Activated T-cell treated with anti-CD3 and anti-CD28 coated beads, Interleukin-2, amount 50 U/mL, for 1 hour (primary cell): ENCODE data around the gene EHMT1.

ENCODE experiments used
- DNase-seq: peaks from one replicate; pipeline ENCODE4 v3.0.0-alpha.2; 2020

EHMT1 gene

DNA sequence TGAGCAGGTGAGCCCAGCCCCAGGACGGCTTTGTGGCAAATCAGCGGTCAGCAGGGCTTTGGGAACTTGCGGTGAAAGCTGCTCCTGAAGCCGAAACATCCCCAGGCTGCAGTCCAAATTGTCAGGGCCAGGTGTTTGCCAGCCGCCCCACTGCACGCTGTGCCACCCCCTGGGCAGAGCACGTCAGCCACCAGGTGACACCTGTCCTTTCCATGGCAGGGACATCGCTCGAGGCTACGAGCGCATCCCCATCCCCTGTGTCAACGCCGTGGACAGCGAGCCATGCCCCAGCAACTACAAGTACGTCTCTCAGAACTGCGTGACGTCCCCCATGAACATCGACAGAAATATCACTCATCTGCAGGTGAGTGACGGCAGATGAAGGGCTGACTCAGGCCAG, 194.4 kb downstream of the EHMT1 start:
- DNase-seq, result no peak

DNA sequence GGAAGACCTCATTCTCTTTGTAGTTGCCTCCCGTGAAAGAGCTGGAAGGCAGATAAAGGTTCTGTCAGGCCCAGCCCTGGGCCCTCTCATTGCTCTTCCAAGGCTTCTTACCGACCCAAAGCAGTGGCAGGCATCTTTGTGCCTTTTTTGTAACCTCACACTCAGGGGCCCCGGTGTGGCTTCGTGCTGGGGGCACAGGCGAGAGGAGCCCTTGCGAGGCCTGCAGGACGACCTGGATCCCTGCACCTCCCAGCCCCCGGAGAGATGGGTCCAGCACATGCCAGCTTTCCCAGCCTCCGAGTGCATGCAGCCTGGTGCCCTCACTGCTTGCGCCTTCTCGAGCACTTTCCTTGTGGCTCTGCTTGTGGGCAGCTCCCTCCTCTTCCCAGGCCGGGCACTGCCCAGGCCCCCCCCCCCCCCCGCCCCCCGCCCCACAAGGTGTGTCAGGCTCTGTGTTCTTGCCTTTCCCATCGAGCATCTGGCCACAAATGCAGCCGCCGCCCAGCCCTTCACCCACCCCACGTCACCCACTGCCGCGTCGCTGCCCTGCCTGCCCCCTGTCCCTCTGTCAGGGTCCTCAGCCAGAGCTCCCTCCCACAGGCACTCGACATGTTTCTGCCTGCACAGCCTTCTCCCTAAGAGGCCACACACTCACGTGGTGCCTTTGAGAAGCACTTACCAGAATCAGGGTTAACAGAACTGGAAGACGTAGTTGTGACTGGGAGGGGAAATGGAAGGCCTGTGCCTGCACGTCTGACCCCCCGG, 195.0 kb downstream of the EHMT1 start:
- no peak for DNase-seq

DNA sequence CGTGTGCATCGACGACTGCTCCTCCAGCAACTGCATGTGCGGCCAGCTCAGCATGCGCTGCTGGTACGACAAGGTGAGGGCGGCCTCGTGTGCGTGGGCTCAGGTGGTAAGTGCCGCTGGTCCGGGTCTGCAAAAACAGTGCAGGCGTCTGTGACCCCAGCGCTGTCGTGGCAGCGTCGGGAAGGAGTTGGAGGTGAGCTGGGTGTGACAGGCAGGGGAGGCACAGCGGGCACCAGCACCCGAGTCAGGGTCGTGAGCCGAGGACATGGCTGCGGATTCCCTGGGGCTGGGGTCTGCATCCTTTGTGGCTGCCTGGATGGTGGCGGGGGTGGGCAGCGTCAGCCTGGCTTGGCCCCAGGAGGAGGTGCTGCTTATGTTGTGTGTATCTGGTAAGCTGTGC, 195.6 kb downstream of the EHMT1 start:
- no peak for DNase-seq

DNA sequence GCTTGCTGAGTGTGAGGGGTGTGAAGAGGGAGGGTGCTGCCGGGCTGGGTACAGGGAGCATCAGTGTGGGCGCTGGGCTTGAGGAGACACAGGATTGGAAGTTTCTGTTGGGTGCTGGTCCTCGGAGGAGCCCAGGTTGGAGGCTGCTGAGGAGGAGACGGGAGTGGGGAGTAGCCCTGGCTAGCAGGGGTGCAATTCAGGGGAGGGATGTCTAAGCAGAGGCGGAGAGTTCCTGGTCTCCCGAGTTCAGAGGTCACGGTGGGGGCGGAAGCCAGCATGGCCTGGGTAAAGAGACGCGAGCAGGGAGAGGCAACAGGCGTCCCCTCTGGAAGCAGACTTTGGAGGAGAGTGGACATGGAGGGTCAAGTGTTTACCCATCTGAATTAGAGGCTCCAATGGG, 196.0 kb downstream of the EHMT1 start:
- DNase-seq, result no peak

GRCh38 chr9:137815256-137816255, 196.8 kb downstream of the EHMT1 start:
- DNase-seq, result no peak

DNA sequence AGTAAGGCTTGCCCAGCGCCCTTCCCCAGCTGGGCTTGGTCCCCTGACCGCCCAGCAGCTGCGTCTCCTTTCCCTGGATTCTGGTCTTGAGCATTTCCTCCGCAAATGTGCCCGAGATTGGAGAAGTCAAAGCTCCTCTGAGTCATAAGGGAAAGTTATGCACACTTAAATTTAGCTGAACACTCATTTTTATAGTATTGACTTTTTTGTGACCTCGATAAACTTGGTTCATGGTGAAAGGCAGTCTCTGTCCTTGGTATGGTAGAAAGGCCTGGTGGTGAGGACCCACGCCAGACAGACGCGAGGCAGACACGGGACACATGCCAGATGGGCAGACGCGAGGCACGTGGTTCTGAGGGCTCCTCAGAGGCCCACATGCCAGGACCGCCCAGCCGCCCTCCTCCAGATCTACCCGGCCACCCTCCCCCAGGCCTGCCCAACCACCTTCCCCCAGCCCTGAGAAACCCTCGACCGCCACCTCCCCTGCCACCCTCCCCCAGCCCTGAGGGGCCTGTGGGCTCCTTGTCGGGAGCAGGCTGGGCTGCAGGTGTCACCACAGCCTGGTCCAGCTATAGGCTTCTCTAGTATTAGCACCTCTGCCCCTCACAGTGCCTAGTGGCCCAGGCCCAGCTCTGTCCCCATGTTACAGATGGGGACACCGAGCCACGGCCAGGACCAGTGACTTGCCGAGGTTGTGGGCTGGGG, 197.9 kb downstream of the EHMT1 start:
- DNase-seq, result no peak

DNA sequence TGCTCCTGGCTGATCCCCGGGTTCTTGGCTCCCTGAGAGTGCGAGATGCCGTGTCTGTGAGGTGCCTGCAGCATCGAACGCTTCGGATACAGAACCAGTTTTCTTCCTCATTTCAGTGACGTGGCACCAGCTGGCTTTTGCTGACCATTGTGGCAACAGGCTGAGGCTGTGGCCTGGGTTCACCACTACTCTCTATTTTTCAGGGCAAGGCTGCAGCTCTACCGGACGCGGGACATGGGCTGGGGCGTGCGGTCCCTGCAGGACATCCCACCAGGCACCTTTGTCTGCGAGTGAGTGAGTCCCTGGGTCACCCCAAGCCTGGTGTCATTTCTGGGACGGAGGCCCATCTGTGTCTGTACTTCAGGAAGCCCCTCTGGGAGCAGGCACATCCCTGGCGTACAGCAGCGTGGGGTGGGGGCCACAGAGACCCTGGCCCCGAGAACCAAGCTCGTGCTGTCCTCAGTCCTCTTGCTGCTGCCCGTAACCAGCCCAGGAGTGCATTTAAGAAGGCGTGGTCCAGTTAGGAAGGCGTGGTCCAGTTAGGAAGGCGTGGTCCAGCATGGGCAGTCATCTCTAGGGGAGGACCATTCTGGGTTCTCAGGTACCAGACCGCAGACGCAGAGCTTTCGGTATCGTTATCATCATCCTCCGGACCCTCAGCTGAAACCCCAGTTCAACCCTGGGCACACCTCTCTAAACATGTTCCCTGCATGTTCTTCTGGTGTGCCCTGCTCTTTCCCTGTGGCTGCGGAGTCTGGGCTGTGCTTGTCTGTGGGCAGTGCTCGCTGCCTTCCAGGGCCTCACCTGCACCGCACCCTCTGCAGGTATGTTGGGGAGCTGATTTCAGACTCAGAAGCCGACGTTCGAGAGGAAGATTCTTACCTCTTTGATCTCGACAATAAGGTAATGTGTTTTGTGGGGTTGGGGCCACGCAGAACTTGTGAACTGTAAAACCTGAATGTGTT, 198.7 kb downstream of the EHMT1 start:
- DNase-seq, result no peak

DNA sequence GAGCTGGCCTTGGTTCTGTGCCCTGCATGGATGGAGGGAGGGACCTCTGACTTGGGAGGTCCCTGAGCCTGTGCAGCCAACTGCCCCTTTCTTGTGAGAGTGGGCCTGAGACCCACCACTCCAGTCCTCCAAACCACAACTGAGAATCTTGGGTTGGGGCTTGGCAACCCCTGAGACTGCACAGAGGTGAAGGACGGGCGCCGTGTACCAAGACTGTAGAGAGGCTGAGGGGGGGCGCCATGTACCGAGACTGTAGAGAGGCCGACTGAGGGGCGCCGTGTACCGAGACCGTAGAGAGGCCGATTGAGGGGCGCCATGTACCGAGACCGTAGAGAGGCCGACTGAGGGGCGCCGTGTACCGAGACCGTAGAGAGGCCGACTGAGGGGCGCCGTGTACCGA, 199.5 kb downstream of the EHMT1 start:
- no peak for DNase-seq

DNA sequence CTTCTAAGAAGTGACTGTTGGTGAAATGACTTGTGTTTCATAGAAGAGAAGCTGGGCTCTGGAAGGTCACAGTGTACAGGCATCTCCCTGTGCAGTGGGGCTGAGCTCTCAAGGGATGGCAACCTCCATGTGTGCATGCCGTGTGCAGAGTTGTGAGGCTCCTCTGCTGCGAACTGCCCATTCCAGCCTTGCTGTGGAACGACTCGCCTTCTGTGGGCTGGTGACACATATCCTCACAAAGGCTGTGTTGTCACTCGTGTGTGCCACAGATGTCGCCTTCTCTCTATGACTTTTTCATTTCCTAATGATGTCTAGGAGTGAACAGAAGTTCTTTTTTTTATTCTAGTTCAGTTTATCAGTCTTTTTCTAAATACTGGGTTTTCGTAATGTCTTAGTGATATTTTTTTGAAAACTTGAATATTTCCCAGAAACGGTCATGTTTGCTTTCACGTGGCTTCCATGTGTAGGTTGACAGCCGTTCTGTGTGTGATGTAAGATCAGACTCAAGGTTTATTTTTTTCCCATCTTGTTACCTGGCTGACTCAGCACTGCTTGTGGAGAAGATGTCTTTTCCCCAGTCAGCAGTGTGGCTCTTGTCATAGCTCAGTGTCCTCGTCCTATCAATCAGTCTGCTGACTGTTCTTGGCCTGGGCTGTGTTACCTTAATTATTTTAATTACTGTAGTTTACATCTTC, 201.5 kb downstream of the EHMT1 start:
- DNase-seq, result no peak

- no peak for DNase-seq
These were observed 205.4 kb downstream of the EHMT1 start for GRCh38 chr9:137823986-137824771.

- DNase-seq, result no peak
These were observed 206.7 kb downstream of the EHMT1 start for GRCh38 chr9:137825324-137825989.

GRCh38 chr9:137827908-137828526, 209.2 kb downstream of the EHMT1 start:
- no peak for DNase-seq

GRCh38 chr9:137828527-137829259, 209.9 kb downstream of the EHMT1 start:
- no peak for DNase-seq

GRCh38 chr9:137829260-137829996, 210.6 kb downstream of the EHMT1 start:
- no peak for DNase-seq

- no peak for DNase-seq
These were observed 213.4 kb downstream of the EHMT1 start for GRCh38 chr9:137832191-137832700.

- DNase-seq, result no peak
These were observed 214.2 kb downstream of the EHMT1 start for GRCh38 chr9:137832830-137833590.
